Sigmoid colon (tissue), 7 donors: ENCODE measurements around the gene PSENEN. TPM values are rescaled to one million over a fixed set of nuclear protein-coding genes. Genes with fewer than 3 reads are reported as not detected.

Source experiments
- DNase-seq: peaks from one replicate; pipeline ENCODE4 v3.0.0-alpha.2; 2019
- H3K27ac ChIP-seq, 4 donors: fragments of 200-600 bp; sonication (generic); one replicate each; pipeline ENCODE4 v1.5.1; 2016 to 2019; ENCODE audit warnings: mild to moderate bottlenecking in 1 of 4
- H3K27me3 ChIP-seq, 3 donors: fragments of 200-600 bp; sonication (generic); one replicate each; pipeline ENCODE4 v1.5.1; 2019; ENCODE audit warnings: mild to moderate bottlenecking in 1 of 3
- H3K36me3 ChIP-seq, 4 donors: fragments of 200-600 bp; sonication (generic); one replicate each; pipeline ENCODE4 v1.5.1; 2016 to 2019
- H3K4me1 ChIP-seq, 4 donors: fragments of 200-600 bp; sonication (generic); one replicate each; pipeline ENCODE4 v1.5.1; 2017 to 2019
- H3K4me3 ChIP-seq, 4 donors: fragments of 200-600 bp; sonication (generic); one replicate each; pipeline ENCODE4 v1.5.1; 2017 to 2019; ENCODE audit warnings: mild to moderate bottlenecking in 2 of 4, moderate library complexity in 1 of 4
- H3K9me3 ChIP-seq, 4 donors: fragments of 200-600 bp in 3 of 4; sonication (generic) in 3 of 4; one replicate each; pipeline versions ENCODE4 v1.5.1 to v1.6.1; 2013 to 2019
- EP300 ChIP-seq, 4 donors: sonication (generic); formaldehyde crosslinking; IDR thresholded peaks; one replicate each; pipeline ENCODE4 v1.6.1; 2017; ENCODE audit warnings: antibody characterized with exemption in 4 of 4
- POLR2A ChIP-seq, 2 donors: fragments of 450-650 bp; IDR thresholded peaks; one replicate each; pipeline ENCODE4 v1.6.1; 2016; ENCODE audit warnings: antibody characterized with exemption in 2 of 2, mild to moderate bottlenecking in 2 of 2, moderate library complexity in 2 of 2
- POLR2AphosphoS5 ChIP-seq, 4 donors: sonication (generic); formaldehyde crosslinking; IDR thresholded peaks; one replicate each; pipeline ENCODE4 v1.6.1; 2017; ENCODE audit warnings: antibody characterized with exemption in 4 of 4
- WGBS, 2 donors: extraction: QIAGEN DNeasy Blood & Tissue Kit; methylation state at CpG; one replicate each; pipeline ENCODE4 v1.1.7; 2013; 5-methylcytosine and 5-hydroxymethylcytosine counted together
- intact Hi-C: fragments of 100-400 bp; cut with DNase I; formaldehyde crosslinking; loops from one replicate; pipeline ENCODE4 v1.15.1; 2023
- polyA plus RNA-seq, 3 donors: library from polyadenylated mRNA; stranded (reverse); fragments of 200-250 nt; gene quantifications; one replicate each; pipeline ENCODE4 v1.2.3, GENCODE V29; 2013
- total RNA-seq, 4 donors: library from RNA; depleted of rRNA; stranded (reverse); fragments of >200 nt; gene quantifications; one replicate each; pipeline ENCODE4 v1.1.0, GENCODE V29; 2016
- TF ChIP-seq, protein P1 (sequence below), 4 experiments: fragments of 450-650 bp in 3 of 4; fragments of 200-600 bp in 1 of 4; IDR thresholded peaks; one replicate each; pipeline ENCODE4 v1.5.1; 2016 to 2019; ENCODE audit warnings: antibody characterized with exemption in 4 of 4, mild to moderate bottlenecking in 3 of 4, moderate library complexity in 2 of 4
- donor health status: healthy with polysubstance abuse.
- donor health status: Bipolar disorder and iron deficiency.
- donor health status: healthy.

Gene PSENEN
- total and polyA plus RNA-seq, 7 donors = 27.8 to 72.3 (median 44.9) TPM

DNA sequence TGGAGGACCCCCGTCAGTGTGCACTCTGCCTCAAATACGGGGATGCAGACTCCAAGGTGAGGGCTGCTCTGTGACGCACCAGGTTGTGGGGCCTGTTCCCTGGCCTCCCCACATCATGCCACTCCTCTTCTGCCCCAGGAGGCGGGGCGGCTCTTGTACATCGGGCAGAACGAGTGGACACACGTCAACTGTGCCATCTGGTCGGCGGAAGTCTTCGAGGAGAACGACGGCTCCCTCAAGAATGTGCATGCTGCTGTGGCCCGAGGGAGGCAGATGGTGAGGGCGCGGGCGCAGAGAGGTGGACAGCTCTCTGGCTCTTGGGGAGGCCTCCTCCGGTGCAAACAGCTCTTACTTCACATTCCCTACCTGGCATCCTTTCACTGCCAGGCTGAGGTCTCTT is 16.4 kb upstream of the PSENEN start:
- intact Hi-C loops = no loop called here
- no peak for TF ChIP-seq EP300 (IDR thresholded peaks at IDR 0.05)
- TF ChIP-seq, protein P1, sequence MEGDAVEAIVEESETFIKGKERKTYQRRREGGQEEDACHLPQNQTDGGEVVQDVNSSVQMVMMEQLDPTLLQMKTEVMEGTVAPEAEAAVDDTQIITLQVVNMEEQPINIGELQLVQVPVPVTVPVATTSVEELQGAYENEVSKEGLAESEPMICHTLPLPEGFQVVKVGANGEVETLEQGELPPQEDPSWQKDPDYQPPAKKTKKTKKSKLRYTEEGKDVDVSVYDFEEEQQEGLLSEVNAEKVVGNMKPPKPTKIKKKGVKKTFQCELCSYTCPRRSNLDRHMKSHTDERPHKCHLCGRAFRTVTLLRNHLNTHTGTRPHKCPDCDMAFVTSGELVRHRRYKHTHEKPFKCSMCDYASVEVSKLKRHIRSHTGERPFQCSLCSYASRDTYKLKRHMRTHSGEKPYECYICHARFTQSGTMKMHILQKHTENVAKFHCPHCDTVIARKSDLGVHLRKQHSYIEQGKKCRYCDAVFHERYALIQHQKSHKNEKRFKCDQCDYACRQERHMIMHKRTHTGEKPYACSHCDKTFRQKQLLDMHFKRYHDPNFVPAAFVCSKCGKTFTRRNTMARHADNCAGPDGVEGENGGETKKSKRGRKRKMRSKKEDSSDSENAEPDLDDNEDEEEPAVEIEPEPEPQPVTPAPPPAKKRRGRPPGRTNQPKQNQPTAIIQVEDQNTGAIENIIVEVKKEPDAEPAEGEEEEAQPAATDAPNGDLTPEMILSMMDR (IDR thresholded peaks at IDR 0.05) = no peak
- no peak for TF ChIP-seq POLR2A (IDR thresholded peaks at IDR 0.05)
- TF ChIP-seq POLR2AphosphoS5 (IDR thresholded peaks at IDR 0.05) = no peak
- 92 to 95% methylated on average over 18 of the region's 18 CpGs for WGBS, 2 donors
- no peak overlapping the region for H3K4me3 ChIP-seq
- H3K36me3 ChIP-seq = peaks cover 69 to 100% (median 89%) of the 10 kb centered on the region in 4 donors
- no peak for DNase-seq
- no peaks in the 10 kb centered on the region for H3K4me1 ChIP-seq
- H3K27ac ChIP-seq = no peak overlapping the region
- no peaks in the 10 kb centered on the region for H3K27me3 ChIP-seq
- no peaks in the 10 kb centered on the region for H3K9me3 ChIP-seq

DNA sequence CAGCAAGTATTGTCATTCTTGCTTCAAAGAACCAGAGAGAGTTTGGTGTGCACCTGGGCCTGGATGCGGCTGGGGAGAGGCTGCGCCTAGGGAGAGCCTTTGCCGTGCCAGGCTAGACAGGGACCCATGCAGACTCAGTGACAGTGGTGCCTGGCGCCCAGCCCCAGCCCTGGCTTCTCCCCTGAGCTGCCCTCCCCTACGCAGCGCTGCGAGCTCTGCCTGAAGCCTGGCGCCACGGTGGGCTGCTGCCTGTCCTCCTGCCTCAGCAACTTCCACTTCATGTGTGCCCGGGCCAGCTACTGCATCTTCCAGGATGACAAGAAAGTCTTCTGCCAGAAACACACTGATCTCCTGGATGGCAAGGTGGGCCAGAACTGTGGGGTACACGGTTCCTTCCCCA is 15.7 kb upstream of the PSENEN start:
- Histone ChIP-seq H3K27me3 (no peaks in the 10 kb centered on the region), H3K9me3 (no peaks in the 10 kb centered on the region), H3K36me3 (peaks cover 62 to 100% (median 84%) of the 10 kb centered on the region in 4 donors), H3K4me1 (no peaks in the 10 kb centered on the region), H3K27ac (no peak overlapping the region), H3K4me3 (no peak overlapping the region)
- TF ChIP-seq, protein P1 (IDR thresholded peaks at IDR 0.05) = no peak
- TF ChIP-seq POLR2AphosphoS5 (IDR thresholded peaks at IDR 0.05) (no peak), POLR2A (IDR thresholded peaks at IDR 0.05) (no peak), EP300 (IDR thresholded peaks at IDR 0.05) (no peak)
- DNase-seq = peak; percentile 62
- WGBS, 2 donors = 96% methylated on average over 11 of the region's 11 CpGs
- intact Hi-C loops = no loop called here

DNA sequence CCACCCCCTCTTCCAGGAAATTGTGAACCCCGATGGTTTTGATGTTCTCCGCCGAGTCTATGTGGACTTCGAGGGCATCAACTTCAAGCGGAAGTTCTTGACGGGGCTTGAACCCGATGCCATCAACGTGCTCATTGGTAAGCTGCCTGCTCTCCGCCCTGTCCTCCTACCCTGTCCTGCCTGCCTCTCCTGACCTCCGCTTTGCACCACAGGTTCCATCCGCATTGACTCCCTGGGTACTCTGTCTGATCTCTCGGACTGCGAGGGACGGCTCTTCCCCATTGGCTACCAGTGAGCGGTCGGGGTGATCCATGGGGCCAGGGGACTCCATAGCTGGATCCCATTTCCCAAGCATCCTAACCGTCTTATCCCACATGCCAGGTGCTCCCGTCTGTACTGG is 15.1 kb upstream of the PSENEN start:
- no peak overlapping the region for H3K27ac ChIP-seq
- TF ChIP-seq EP300 (IDR thresholded peaks at IDR 0.05) (no peak), POLR2A (IDR thresholded peaks at IDR 0.05) (no peak), POLR2AphosphoS5 (IDR thresholded peaks at IDR 0.05) (no peak)
- TF ChIP-seq, protein P1 (IDR thresholded peaks at IDR 0.05) = no peak
- no peak for DNase-seq
- WGBS, 2 donors = 95 to 96% methylated on average over 18 of the region's 18 CpGs
- H3K4me1 ChIP-seq = no peaks in the 10 kb centered on the region
- intact Hi-C loops = no loop called here
- H3K36me3 ChIP-seq = peaks cover 57 to 100% (median 81%) of the 10 kb centered on the region in 4 donors
- H3K9me3 ChIP-seq = no peaks in the 10 kb centered on the region
- no peaks in the 10 kb centered on the region for H3K27me3 ChIP-seq
- no peak overlapping the region for H3K4me3 ChIP-seq

DNA sequence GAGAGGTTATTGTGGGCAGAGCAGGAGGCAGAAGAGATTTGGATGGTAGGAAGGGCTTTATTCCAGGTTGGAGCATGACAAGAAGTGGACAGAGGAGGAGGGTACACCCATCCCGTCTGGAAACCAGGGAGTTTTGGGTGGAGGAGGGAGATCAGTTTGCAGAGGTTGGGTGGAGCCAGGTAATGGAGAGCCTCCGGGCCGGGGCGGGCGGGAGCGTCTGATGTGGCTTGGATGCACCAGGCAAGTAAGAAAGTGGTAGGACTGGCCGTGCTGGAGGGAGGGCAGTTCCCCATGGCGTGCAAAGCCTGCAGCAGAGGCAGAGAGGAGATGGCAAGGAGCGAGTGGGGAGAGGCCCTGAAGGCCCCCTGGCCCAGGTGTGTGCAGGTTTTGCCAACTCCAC is 14.1 kb upstream of the PSENEN start:
- Histone ChIP-seq H3K27me3 (no peaks in the 10 kb centered on the region), H3K27ac (no peak overlapping the region), H3K9me3 (no peaks in the 10 kb centered on the region), H3K4me1 (no peaks in the 10 kb centered on the region), H3K36me3 (peaks cover 47 to 97% (median 76%) of the 10 kb centered on the region in 4 donors), H3K4me3 (no peak overlapping the region)
- no peak for TF ChIP-seq EP300 (IDR thresholded peaks at IDR 0.05)
- no peak for TF ChIP-seq POLR2AphosphoS5 (IDR thresholded peaks at IDR 0.05)
- TF ChIP-seq POLR2A (IDR thresholded peaks at IDR 0.05) = no peak
- intact Hi-C loops = no loop called here
- WGBS, 2 donors = 65 to 85% methylated on average over 9 of the region's 9 CpGs
- no peak for DNase-seq

DNA sequence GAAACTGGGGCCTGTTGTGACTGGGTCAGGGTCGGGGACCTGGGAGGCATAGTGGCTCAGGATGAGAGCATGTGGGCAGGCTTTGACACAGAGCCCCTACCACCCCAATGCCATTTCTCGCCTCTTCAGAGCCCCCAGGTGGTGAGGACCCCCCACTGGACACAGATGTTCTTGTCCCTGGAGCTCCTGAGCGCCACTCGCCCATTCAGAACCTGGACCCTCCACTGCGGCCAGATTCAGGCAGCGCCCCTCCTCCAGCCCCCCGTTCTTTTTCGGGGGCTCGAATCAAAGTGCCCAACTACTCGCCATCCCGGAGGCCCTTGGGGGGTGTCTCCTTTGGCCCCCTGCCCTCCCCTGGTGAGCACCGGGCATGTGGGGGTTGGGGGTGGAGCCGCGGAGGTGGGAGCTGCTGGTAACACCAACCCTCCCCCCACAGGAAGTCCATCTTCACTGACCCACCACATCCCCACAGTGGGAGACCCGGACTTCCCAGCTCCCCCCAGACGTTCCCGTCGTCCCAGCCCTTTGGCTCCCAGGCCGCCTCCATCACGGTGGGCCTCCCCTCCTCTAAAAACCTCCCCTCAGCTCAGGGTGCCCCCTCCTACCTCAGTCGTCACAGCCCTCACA is 13.6 kb upstream of the PSENEN start:
- intact Hi-C loops = no loop called here
- no peak for TF ChIP-seq POLR2A (IDR thresholded peaks at IDR 0.05)
- Histone ChIP-seq H3K27me3 (no peaks in the 10 kb centered on the region), H3K4me3 (no peak overlapping the region), H3K9me3 (no peaks in the 10 kb centered on the region), H3K27ac (no peak overlapping the region), H3K36me3 (peaks cover 47 to 97% (median 75%) of the 10 kb centered on the region in 4 donors), H3K4me1 (no peaks in the 10 kb centered on the region)
- 92 to 93% methylated on average over 21 of the region's 21 CpGs for WGBS, 2 donors
- DNase-seq = no peak
